GM12878 (cell line): ENCODE measurements around the gene ITGAL. TPM values are rescaled to one million over a fixed set of nuclear protein-coding genes. Genes with fewer than 3 reads are reported as not detected.

ENCODE experiments used
- ATAC-seq: fragments of 200-7000 bp; cut with Tn5 transposase; 3 replicates; pipeline ENCODE4 v1.9.1; 2020; ENCODE audit warnings: mild to moderate bottlenecking, moderate library complexity
- BruUV-seq: library from RNA; stranded (reverse); fragments of 400-500 nt; replicated peaks from 2 replicates; lab custom pipeline; 2021; lab: Mats Ljungman, UMichigan
- CTCF ChIA-PET: fragments of 300-600 bp; sonication (Branson Sonifier 250); formaldehyde crosslinking; extraction: SDS; loops from one replicate; lab custom pipeline; 2021; ENCODE audit warnings: inconsistent platforms; lab: Yijun Ruan, JAX
- POLR2A ChIA-PET: fragments of 350-600 bp; formaldehyde crosslinking; extraction: SDS; loops from one replicate; lab custom pipeline; 2021; ENCODE audit warnings: inconsistent platforms; lab: Charles Lee
- RAD21 ChIA-PET: fragments of 300-600 bp; sonication (Branson Sonifier 250); formaldehyde crosslinking; loops from one replicate; lab custom pipeline; 2023; ENCODE audit warnings: antibody characterized with exemption; ENCODE audit not compliant: unreplicated experiment; lab: Charles Lee
- SMC1A ChIA-PET: fragments of 300-600 bp; sonication (Branson Sonifier 250); formaldehyde crosslinking; loops from one replicate; lab custom pipeline; 2023; ENCODE audit not compliant: unreplicated experiment, uncharacterized antibody; lab: Charles Lee
- DNase-seq: peaks from one replicate; pipeline ENCODE4 v3.0.0-alpha.2; 2011; ENCODE audit warnings: low read depth, low spot score
- FAIRE-seq: peaks from 3 replicates; lab custom pipeline; 2011; peaks lifted over from hg19 to GRCh38; lab: Jason Lieb, UNC
- H2AFZ ChIP-seq: 2 replicates; pipeline ENCODE4 v1.6.0; 2011; ENCODE audit warnings: low read depth, low read length, control low read depth; ENCODE audit not compliant: control insufficient read depth
- H3K27ac ChIP-seq: 2 replicates; pipeline ENCODE4 v1.5.1; 2011; ENCODE audit warnings: control low read depth; ENCODE audit not compliant: control insufficient read depth, insufficient read depth
- H3K27me3 ChIP-seq, 2 experiments: replicated peaks in 1 of 2; 2 replicates each; pipeline versions ENCODE4 v1.6.0 to v1.6.1; 2011; ENCODE audit warnings: low read length in 1 of 2; ENCODE audit not compliant: control insufficient read depth in 2 of 2, insufficient read depth in 2 of 2
- H3K36me3 ChIP-seq, 2 experiments: 2 replicates each; pipeline ENCODE4 v1.5.1; 2011; ENCODE audit warnings: low read length in 1 of 2; ENCODE audit not compliant: control insufficient read depth in 2 of 2, insufficient read depth in 2 of 2
- H3K4me1 ChIP-seq: 2 replicates; pipeline ENCODE4 v1.6.1; 2011; ENCODE audit warnings: mild to moderate bottlenecking, low read length, moderate library complexity, mixed read lengths; ENCODE audit not compliant: control insufficient read depth, insufficient read depth
- H3K4me2 ChIP-seq: 2 replicates; pipeline ENCODE4 v1.6.0; 2011; ENCODE audit warnings: control low read depth; ENCODE audit not compliant: control insufficient read depth, insufficient read depth
- H3K4me3 ChIP-seq: fragments of 200-600 bp; sonication (generic); 2 replicates; pipeline ENCODE4 v1.5.1; 2016
- H3K79me2 ChIP-seq: 2 replicates; pipeline ENCODE4 v1.6.0; 2011; ENCODE audit warnings: low read length; ENCODE audit not compliant: control insufficient read depth, insufficient read depth
- H3K9ac ChIP-seq: 2 replicates; pipeline ENCODE4 v1.8.0; 2011; ENCODE audit warnings: low read length, control low read depth, mixed read lengths; ENCODE audit not compliant: control insufficient read depth, insufficient read depth
- H3K9me3 ChIP-seq: replicated peaks from 3 replicates; pipeline ENCODE4 v1.5.1; 2011; ENCODE audit warnings: mild to moderate bottlenecking, low read length; ENCODE audit not compliant: control insufficient read depth, insufficient read depth
- H4K20me1 ChIP-seq: 2 replicates; pipeline ENCODE4 v1.6.0; 2011; ENCODE audit not compliant: control insufficient read depth, insufficient read depth
- RELA ChIP-seq: fragments of 450-650 bp; IDR thresholded peaks from 2 replicates; pipeline ENCODE4 v1.8.0; 2014; ENCODE audit warnings: borderline replicate concordance; ENCODE audit not compliant: partially characterized antibody
- WRNIP1 ChIP-seq: IDR thresholded peaks from 2 replicates; pipeline ENCODE4 v1.6.1; 2011; ENCODE audit warnings: low read depth, low read length, improper control_type of control experiment, borderline replicate concordance
- WGBS: methylation state at CpG from one replicate; pipeline ENCODE4 v1.1.6; 2016; ENCODE audit warnings: low lambda C conversion rate; ENCODE audit not compliant: insufficient replicate concordance, insufficient coverage; ENCODE audit errors: missing lambda C conversion rate; 5-methylcytosine and 5-hydroxymethylcytosine counted together
- in situ Hi-C: fragments of 300-500 bp; cut with MboI; formaldehyde crosslinking; loops from 9 replicates; pipeline ENCODE4 v1.14.3; 2018; ENCODE audit warnings: mixed read lengths
- intact Hi-C: fragments of 100-400 bp; cut with micrococcal nuclease; formaldehyde crosslinking; loops from one replicate; pipeline ENCODE4 v1.14.2; 2022; ENCODE audit not compliant: unreplicated experiment
- polyA plus RNA-seq, 11 experiments: library from polyadenylated mRNA; depleted of rRNA in 4 of 11; unstranded in 6 of 11; stranded (reverse) in 5 of 11; fragments of >200 nt; fragmentation: Nextera tagmentation in 4 of 11; fragmentation: Illumina TruSeq in 1 of 11; extraction: Ambion mirVana in 4 of 11; extraction: Trizol in 1 of 11; gene quantifications; 1 replicate in 1 of 11; 2 replicates in 10 of 11; pipeline versions ENCODE4 v1.2.1 to v1.2.3, GENCODE V29; 2011 to 2016; ENCODE audit warnings: inconsistent platforms in 2 of 11, missing spikeins in 2 of 11, low read depth in 1 of 11
- total RNA-seq, 4 experiments: library from RNA; depleted of rRNA in 3 of 4; stranded (reverse); fragments of >200 nt in 3 of 4; fragmentation: Illumina TruSeq in 1 of 4; extraction: Trizol in 1 of 4; gene quantifications; 2 replicates each; pipeline versions ENCODE4 v1.2.1 to v1.2.3, GENCODE V29; 2013 to 2021
- TF ChIP-seq, protein P1 (sequence below): fragments of 450-650 bp; IDR thresholded peaks from 2 replicates; pipeline ENCODE4 v1.6.1; 2017; ENCODE audit warnings: low read depth, mild to moderate bottlenecking, moderate library complexity
- TF ChIP-seq, protein P2 (sequence below): IDR thresholded peaks from 2 replicates; pipeline ENCODE4 v1.6.1; 2012; ENCODE audit warnings: improper control_type of control experiment, low read depth, low read length; ENCODE audit not compliant: insufficient replicate concordance
- TF ChIP-seq, protein P3 (sequence below): IDR thresholded peaks from 2 replicates; pipeline ENCODE4 v1.6.1; 2012; ENCODE audit warnings: mild to moderate bottlenecking, low read depth, low read length
- TF ChIP-seq, protein P4 (sequence below): fragments of 450-650 bp; IDR thresholded peaks from 2 replicates; pipeline ENCODE4 v1.6.1; 2016; ENCODE audit warnings: mild to moderate bottlenecking

ITGAL gene
- total and polyA plus RNA-seq, 10 of the 15 experiments (the other 5 are each of a cell fraction or from before 2014, with no cell fraction given), result 10.7 to 170 (median 96.9) TPM

DNA sequence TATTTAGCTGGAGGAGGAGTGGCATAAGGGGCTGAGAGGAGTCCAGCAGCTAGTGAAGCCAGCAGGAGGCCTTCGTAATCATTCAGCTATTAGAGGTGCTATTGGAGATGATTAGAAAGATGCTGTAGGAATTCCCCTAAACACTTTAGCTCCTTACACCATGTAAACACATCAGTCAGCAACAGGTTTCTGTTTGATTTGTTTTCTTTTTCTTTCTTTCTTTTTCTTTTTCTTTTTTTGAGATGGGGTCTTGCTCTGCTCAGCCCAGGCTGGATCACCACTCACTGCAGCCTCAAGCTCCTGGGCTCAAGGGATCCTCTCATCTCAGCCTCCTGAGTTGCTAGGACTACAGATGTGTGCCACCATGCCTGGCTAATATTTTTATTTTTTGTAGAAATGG, 16.2 kb upstream of the ITGAL start:
- H3K79me2 ChIP-seq, result no peaks in the 10 kb centered on the region
- FAIRE-seq (peak; percentile 23), ATAC-seq (peak; percentile 39), DNase-seq (no peak)
- H3K36me3 ChIP-seq, result no peaks in the 10 kb centered on the region
- H3K4me2 ChIP-seq, result peak overlapping the region; percentile 49
- H2AFZ ChIP-seq, result no peak overlapping the region
- 0% methylated on average over 1 of the region's 1 CpG for WGBS
- H3K4me3 ChIP-seq, result no peak overlapping the region
- BruUV-seq, result no TSS peak
- H3K9me3 ChIP-seq, result no peaks in the 10 kb centered on the region
- in situ Hi-C loops, result loop anchor here (25.0 kb wide), 1 partner anchor 1431 kb away; no protein-coding TSS in a partner anchor
- peaks cover 52% of the 10 kb centered on the region for H3K4me1 ChIP-seq
- ChIA-PET SMC1A (interaction anchor here (0.6 to 19.4 kb wide), 10 partner anchors 9 to 102 kb away, joined by 3 to 431 read pairs (median 8); partner anchors contain the start of genes DCTPP1, ITGAL, SEPHS2 and ZNF747), POLR2A (interaction anchor here (0.5 to 10.6 kb wide), 10 partner anchors 9 to 138 kb away, joined by 3 to 367 read pairs (median 12); partner anchors contain the start of genes DCTPP1, ITGAL, SEPHS2 and ZNF747), CTCF (interaction anchor here (1.4 to 7.8 kb wide), 11 partner anchors 9 to 142 kb away, joined by 3 to 125 read pairs (median 9); partner anchors contain the start of genes DCTPP1, ITGAL, SEPHS2 and ZNF747), RAD21 (interaction anchor here (0.7 to 8.5 kb wide), 13 partner anchors 11 to 172 kb away, joined by 3 to 307 read pairs (median 4); partner anchors contain the start of genes DCTPP1, ITGAL, SEPHS2 and ZNF747)
- intact Hi-C loops, result no loop called here
- H3K9ac ChIP-seq, result no peak overlapping the region; the same call in 1 of the 2 replicates
- TF ChIP-seq, protein P1, sequence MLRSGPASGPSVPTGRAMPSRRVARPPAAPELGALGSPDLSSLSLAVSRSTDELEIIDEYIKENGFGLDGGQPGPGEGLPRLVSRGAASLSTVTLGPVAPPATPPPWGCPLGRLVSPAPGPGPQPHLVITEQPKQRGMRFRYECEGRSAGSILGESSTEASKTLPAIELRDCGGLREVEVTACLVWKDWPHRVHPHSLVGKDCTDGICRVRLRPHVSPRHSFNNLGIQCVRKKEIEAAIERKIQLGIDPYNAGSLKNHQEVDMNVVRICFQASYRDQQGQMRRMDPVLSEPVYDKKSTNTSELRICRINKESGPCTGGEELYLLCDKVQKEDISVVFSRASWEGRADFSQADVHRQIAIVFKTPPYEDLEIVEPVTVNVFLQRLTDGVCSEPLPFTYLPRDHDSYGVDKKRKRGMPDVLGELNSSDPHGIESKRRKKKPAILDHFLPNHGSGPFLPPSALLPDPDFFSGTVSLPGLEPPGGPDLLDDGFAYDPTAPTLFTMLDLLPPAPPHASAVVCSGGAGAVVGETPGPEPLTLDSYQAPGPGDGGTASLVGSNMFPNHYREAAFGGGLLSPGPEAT, result peak; percentile 68
- TF ChIP-seq WRNIP1, result no peak
- peak; percentile 28 for TF ChIP-seq RELA
- TF ChIP-seq, protein P2, sequence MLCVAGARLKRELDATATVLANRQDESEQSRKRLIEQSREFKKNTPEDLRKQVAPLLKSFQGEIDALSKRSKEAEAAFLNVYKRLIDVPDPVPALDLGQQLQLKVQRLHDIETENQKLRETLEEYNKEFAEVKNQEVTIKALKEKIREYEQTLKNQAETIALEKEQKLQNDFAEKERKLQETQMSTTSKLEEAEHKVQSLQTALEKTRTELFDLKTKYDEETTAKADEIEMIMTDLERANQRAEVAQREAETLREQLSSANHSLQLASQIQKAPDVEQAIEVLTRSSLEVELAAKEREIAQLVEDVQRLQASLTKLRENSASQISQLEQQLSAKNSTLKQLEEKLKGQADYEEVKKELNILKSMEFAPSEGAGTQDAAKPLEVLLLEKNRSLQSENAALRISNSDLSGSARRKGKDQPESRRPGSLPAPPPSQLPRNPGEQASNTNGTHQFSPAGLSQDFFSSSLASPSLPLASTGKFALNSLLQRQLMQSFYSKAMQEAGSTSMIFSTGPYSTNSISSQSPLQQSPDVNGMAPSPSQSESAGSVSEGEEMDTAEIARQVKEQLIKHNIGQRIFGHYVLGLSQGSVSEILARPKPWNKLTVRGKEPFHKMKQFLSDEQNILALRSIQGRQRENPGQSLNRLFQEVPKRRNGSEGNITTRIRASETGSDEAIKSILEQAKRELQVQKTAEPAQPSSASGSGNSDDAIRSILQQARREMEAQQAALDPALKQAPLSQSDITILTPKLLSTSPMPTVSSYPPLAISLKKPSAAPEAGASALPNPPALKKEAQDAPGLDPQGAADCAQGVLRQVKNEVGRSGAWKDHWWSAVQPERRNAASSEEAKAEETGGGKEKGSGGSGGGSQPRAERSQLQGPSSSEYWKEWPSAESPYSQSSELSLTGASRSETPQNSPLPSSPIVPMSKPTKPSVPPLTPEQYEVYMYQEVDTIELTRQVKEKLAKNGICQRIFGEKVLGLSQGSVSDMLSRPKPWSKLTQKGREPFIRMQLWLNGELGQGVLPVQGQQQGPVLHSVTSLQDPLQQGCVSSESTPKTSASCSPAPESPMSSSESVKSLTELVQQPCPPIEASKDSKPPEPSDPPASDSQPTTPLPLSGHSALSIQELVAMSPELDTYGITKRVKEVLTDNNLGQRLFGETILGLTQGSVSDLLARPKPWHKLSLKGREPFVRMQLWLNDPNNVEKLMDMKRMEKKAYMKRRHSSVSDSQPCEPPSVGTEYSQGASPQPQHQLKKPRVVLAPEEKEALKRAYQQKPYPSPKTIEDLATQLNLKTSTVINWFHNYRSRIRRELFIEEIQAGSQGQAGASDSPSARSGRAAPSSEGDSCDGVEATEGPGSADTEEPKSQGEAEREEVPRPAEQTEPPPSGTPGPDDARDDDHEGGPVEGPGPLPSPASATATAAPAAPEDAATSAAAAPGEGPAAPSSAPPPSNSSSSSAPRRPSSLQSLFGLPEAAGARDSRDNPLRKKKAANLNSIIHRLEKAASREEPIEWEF, result peak; percentile 45
- TF ChIP-seq, protein P3, sequence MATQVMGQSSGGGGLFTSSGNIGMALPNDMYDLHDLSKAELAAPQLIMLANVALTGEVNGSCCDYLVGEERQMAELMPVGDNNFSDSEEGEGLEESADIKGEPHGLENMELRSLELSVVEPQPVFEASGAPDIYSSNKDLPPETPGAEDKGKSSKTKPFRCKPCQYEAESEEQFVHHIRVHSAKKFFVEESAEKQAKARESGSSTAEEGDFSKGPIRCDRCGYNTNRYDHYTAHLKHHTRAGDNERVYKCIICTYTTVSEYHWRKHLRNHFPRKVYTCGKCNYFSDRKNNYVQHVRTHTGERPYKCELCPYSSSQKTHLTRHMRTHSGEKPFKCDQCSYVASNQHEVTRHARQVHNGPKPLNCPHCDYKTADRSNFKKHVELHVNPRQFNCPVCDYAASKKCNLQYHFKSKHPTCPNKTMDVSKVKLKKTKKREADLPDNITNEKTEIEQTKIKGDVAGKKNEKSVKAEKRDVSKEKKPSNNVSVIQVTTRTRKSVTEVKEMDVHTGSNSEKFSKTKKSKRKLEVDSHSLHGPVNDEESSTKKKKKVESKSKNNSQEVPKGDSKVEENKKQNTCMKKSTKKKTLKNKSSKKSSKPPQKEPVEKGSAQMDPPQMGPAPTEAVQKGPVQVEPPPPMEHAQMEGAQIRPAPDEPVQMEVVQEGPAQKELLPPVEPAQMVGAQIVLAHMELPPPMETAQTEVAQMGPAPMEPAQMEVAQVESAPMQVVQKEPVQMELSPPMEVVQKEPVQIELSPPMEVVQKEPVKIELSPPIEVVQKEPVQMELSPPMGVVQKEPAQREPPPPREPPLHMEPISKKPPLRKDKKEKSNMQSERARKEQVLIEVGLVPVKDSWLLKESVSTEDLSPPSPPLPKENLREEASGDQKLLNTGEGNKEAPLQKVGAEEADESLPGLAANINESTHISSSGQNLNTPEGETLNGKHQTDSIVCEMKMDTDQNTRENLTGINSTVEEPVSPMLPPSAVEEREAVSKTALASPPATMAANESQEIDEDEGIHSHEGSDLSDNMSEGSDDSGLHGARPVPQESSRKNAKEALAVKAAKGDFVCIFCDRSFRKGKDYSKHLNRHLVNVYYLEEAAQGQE, result no peak
- TF ChIP-seq, protein P4, sequence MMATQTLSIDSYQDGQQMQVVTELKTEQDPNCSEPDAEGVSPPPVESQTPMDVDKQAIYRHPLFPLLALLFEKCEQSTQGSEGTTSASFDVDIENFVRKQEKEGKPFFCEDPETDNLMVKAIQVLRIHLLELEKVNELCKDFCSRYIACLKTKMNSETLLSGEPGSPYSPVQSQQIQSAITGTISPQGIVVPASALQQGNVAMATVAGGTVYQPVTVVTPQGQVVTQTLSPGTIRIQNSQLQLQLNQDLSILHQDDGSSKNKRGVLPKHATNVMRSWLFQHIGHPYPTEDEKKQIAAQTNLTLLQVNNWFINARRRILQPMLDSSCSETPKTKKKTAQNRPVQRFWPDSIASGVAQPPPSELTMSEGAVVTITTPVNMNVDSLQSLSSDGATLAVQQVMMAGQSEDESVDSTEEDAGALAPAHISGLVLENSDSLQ, result 0 out of 2 replicates have a peak, but pooled peaks have one; percentile 9
- no peaks in the 10 kb centered on the region for H4K20me1 ChIP-seq
- peak overlapping the region; percentile 71 for H3K27ac ChIP-seq
- no peaks in the 10 kb centered on the region for H3K27me3 ChIP-seq
